Thyroid gland (tissue), 4 donors: ENCODE results near the gene CRAT.

ENCODE experiments used
- CTCF ChIP-seq, 6 experiments: fragments of 200-600 bp in 3 of 6; fragments of 450-650 bp in 3 of 6; sonication (generic) in 3 of 6; IDR thresholded peaks; one replicate each; pipeline ENCODE4 v1.5.1; 2016 to 2019; ENCODE audit warnings: antibody characterized with exemption in 6 of 6, mild to moderate bottlenecking in 2 of 6, inconsistent platforms in 1 of 6, moderate library complexity in 1 of 6
- POLR2A ChIP-seq, 2 donors: fragments of 450-650 bp; IDR thresholded peaks; one replicate each; pipeline ENCODE4 v1.6.1; 2017; ENCODE audit warnings: antibody characterized with exemption in 2 of 2, mild to moderate bottlenecking in 2 of 2, moderate library complexity in 1 of 2

GRCh38 chr9:129059796-129060785 lies 50.5 kb downstream of the CRAT start:
- TF ChIP-seq CTCF (IDR thresholded peaks at IDR 0.05) (no peak), POLR2A (IDR thresholded peaks at IDR 0.05) (no peak)
